GM18867 (cell line): ENCODE measurements around the gene POC1B.

Experiments
- ATAC-seq: cut with Tn5 transposase; IDR thresholded peaks from one replicate; pipeline ENCODE4 v1.9.1; 2021; ENCODE audit warnings: mild to moderate bottlenecking, moderate library complexity; ENCODE audit not compliant: unreplicated experiment

POC1B gene

GRCh38 chr12:89539426-89540223, 13.8 kb upstream of the POC1B start:
- ATAC-seq, result peak; percentile 53

DNA sequence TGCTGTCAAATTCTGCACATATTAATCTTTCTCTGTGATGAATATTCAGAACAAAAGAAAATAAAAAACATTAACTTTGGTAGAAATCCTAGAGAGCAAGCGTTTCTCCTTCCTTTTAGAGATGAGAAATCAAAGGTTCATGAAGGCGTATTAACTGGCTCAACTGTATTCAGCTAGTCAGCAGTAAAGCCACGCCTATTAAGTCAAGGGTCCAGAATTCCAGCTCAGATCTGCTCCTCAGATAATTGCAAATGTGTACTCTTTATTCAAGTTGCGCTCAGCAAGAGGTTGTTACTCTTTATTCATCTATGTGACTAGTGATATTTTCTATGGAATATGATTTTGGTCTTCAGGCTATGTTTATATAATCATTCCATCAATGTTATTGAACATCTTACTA, 13.1 kb upstream of the POC1B start:
- no peak for ATAC-seq

GRCh38 chr12:89537389-89537788, 11.5 kb upstream of the POC1B start:
- ATAC-seq, result no peak

GRCh38 chr12:89529738-89530137, 3.9 kb upstream of the POC1B start:
- ATAC-seq, result peak; percentile 29

- no peak for ATAC-seq
These were observed 2.6 kb upstream of the POC1B start for GRCh38 chr12:89528434-89528833.

- ATAC-seq, result peak; percentile 37
These were observed 483 bp downstream of the POC1B start for GRCh38 chr12:89525305-89525823.

GRCh38 chr12:89524541-89525304, 1.1 kb downstream of the POC1B start, which contains the start of gene GALNT4:
GALNT4 (minus strand) TSS chr12:89524796; CDS start chr12:89524549, 247 bp downstream.
- peak; percentile 78 for ATAC-seq

- no peak for ATAC-seq
These were observed 1.9 kb downstream of the POC1B start for GRCh38 chr12:89523843-89524540.

- no peak for ATAC-seq
These were observed 2.5 kb downstream of the POC1B start for GRCh38 chr12:89523393-89523792.

GRCh38 chr12:89521364-89522223, 4.3 kb downstream of the POC1B start:
- no peak for ATAC-seq

DNA sequence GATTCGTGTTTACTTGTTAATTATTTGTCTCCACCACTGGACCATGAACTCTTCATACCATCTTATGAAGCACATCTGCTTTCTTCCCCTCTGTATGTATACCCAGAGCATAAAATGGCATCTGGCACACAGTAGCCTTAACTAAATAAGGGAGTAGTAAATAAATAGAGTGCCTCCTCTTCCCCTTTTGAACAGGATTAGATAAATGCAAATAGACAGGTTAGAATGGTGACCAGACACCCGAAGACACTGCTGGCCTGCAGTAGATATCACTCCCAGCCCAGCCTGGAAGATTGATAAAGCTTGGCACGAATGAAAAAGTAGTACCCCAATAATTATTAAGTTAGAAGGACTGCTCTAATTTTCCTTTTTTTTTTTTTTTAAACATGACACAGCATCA, 8.1 kb downstream of the POC1B start:
- no peak for ATAC-seq

DNA sequence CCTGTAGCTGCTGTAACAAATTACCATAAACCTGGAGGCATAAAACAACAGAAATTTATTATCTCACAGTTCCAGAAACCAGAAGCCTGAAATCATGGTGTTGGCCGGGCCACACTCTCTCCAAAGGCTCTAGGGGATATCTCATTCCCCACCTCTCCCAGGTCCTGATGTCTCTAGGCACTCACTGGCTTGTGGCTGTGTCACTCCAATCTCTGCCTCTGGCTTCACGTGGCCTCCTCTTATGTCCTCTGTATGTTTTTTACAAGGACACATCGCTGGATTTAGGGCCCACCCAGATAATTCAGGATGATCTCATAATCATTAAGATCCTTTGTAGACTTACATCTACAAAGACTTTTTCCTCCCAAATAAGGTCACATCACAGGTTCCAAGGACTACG, 9.2 kb downstream of the POC1B start:
- ATAC-seq, result no peak

DNA sequence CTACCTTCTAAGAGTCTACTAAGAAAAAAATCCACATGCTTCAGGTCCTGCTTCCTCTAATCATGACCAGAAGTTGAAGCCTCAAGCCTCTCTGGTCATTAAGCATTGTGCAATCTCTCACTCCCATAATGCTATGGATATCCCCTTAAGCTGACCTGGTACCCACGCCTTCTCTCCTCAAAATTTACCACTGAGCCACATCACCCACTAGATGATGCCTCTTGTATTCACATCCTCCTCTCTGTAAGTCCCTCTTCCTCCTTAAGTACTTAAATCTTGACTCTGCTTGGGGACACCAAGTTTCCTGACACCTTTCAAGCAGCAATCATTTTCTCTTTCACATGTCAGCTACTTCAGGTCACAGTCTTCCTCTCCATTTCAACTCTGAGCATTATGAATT, 11.1 kb downstream of the POC1B start:
- ATAC-seq, result peak; percentile 96

DNA sequence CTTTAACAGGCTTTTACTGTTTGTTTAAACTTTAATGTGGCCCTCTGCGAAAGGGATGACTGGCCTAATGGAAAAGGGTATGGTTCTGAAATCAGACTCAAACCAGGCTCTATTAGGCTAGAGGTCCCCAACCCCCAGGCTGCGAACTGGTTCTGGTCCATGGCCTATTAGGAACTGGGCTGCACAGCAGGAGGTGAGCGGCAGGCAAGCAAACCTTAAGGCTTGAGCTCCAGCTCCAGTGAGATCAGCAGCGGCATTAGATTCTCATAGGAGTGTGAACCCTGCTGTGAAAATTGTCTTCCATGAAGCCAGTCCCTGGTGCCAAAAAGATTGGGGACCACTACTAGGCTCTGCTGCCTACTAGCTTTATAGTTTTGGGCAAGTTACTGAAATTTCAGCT, 12.3 kb downstream of the POC1B start:
- ATAC-seq, result no peak

GRCh38 chr12:89507015-89507824, 18.6 kb downstream of the POC1B start:
- no peak for ATAC-seq

GRCh38 chr12:89506050-89506449, 19.8 kb downstream of the POC1B start:
- no peak for ATAC-seq

- no peak for ATAC-seq
These were observed 21.1 kb downstream of the POC1B start for GRCh38 chr12:89504560-89505346.

GRCh38 chr12:89501793-89502192, 24.1 kb downstream of the POC1B start:
- no peak for ATAC-seq

- no peak for ATAC-seq
These were observed 26.0 kb downstream of the POC1B start for GRCh38 chr12:89499857-89500256.
